ENCODE data around the gene GFRA1. TPM values are rescaled to one million over a fixed set of nuclear protein-coding genes. Genes with fewer than 3 reads are reported as not detected.

The GFRA1 gene
- total and polyA plus RNA-seq, 2 experiments from 2014 or later: 1.7 to 5.0 TPM

DNA sequence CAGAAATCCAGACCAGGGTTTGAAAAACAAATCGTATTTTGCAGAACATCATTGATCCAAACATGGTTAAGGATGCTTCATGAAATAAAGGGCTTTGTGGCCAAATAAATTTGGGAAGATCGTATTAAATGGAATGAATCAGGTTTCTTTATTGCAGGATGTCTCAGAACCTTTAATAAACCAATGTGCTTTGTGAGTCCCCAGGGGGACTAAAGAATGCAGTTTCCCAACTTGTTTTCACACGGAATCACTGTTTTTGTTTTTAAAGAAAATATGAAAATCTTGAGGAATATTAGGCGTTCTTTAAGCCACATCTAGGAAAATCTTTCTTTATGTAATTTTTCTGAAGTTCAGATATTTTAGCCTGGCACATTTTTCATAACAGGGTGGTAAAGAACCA is 34.4 kb upstream of the GFRA1 start:
- H3K4me3 ChIP-seq: no peak overlapping the region
- H3K27me3 ChIP-seq: no peaks in the 10 kb centered on the region
- H3K9me3 ChIP-seq (ENCODE audit: low read depth): no peaks in the 10 kb centered on the region
- no peak for DNase-seq (ENCODE audit: low read depth in 1 of 2, low spot score in 1 of 2)
- H3K27ac ChIP-seq: no peak overlapping the region
- H3K4me1 ChIP-seq (ENCODE audit: low read depth): no peaks in the 10 kb centered on the region
- no peaks in the 10 kb centered on the region for H3K36me3 ChIP-seq
- TF ChIP-seq, protein P1, sequence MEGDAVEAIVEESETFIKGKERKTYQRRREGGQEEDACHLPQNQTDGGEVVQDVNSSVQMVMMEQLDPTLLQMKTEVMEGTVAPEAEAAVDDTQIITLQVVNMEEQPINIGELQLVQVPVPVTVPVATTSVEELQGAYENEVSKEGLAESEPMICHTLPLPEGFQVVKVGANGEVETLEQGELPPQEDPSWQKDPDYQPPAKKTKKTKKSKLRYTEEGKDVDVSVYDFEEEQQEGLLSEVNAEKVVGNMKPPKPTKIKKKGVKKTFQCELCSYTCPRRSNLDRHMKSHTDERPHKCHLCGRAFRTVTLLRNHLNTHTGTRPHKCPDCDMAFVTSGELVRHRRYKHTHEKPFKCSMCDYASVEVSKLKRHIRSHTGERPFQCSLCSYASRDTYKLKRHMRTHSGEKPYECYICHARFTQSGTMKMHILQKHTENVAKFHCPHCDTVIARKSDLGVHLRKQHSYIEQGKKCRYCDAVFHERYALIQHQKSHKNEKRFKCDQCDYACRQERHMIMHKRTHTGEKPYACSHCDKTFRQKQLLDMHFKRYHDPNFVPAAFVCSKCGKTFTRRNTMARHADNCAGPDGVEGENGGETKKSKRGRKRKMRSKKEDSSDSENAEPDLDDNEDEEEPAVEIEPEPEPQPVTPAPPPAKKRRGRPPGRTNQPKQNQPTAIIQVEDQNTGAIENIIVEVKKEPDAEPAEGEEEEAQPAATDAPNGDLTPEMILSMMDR (IDR thresholded peaks at IDR 0.05; ENCODE audit: low read depth, low read length): no peak

DNA sequence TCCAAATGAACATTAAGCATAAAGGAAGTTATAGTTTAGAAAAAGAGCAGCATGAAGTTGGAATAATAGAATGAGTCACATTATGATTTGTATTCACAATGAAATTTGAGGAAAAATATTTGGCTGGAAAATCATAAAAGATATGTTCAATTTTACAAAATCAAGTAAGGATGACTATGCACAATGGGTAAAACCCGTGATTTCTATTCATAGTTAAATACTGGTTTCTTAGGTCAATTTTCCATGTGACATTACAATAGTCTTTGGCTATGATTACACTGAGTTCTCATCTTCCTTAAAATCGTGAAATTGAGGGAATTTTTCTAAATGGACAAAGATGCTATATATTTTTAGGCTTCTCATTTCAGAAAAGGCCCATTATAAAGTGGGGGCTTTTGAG is 33.8 kb upstream of the GFRA1 start:
- Histone ChIP-seq H3K27ac (no peak overlapping the region), H3K36me3 (no peaks in the 10 kb centered on the region), H3K4me1 (ENCODE audit: low read depth) (no peaks in the 10 kb centered on the region), H3K9me3 (ENCODE audit: low read depth) (no peaks in the 10 kb centered on the region), H3K4me3 (no peak overlapping the region), H3K27me3 (no peaks in the 10 kb centered on the region)
- DNase-seq (ENCODE audit: low read depth in 1 of 2, low spot score in 1 of 2): no peak
- TF ChIP-seq, protein P1 (IDR thresholded peaks at IDR 0.05; ENCODE audit: low read depth, low read length): no peak

GRCh38 chr10:116304923-116305322 is 31.9 kb upstream of the GFRA1 start:
- no peak for DNase-seq (ENCODE audit: low read depth in 1 of 2, low spot score in 1 of 2)
- Histone ChIP-seq H3K4me3 (no peak overlapping the region), H3K4me1 (ENCODE audit: low read depth) (no peaks in the 10 kb centered on the region), H3K9me3 (ENCODE audit: low read depth) (no peaks in the 10 kb centered on the region), H3K27me3 (no peaks in the 10 kb centered on the region), H3K36me3 (no peaks in the 10 kb centered on the region), H3K27ac (no peak overlapping the region)
- TF ChIP-seq, protein P1 (IDR thresholded peaks at IDR 0.05; ENCODE audit: low read depth, low read length): no peak

- Histone ChIP-seq H3K4me3 (no peak overlapping the region), H3K9me3 (ENCODE audit: low read depth) (no peaks in the 10 kb centered on the region), H3K4me1 (ENCODE audit: low read depth) (no peaks in the 10 kb centered on the region), H3K36me3 (no peaks in the 10 kb centered on the region), H3K27ac (no peak overlapping the region), H3K27me3 (no peaks in the 10 kb centered on the region)
- DNase-seq (ENCODE audit: low read depth in 1 of 2, low spot score in 1 of 2): no peak
- TF ChIP-seq, protein P1 (IDR thresholded peaks at IDR 0.05; ENCODE audit: low read depth, low read length): no peak
Measured at GRCh38 chr10:116300542-116300941, 27.5 kb upstream of the GFRA1 start.

DNA sequence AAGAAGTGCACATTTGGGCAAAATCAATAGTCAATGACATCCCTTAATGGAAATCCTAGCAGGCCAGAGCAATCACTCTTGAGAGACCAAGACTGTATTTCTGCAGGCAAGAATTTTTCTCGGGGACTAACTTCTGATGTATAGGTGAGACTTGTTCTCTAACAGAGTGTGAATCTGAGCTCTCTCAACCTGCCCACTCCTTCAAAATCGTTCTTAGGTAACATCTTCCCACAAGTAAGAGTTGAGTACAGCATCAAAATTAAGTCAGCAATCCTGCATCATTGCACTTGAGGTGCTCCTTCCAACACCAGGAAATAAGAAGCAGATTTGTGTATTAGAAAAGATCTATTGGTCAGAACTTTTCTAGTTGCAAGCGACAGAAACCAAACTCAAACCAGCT is 25.6 kb upstream of the GFRA1 start:
- no peaks in the 10 kb centered on the region for H3K4me1 ChIP-seq (ENCODE audit: low read depth)
- DNase-seq (ENCODE audit: low read depth in 1 of 2, low spot score in 1 of 2): no peak
- TF ChIP-seq, protein P1 (IDR thresholded peaks at IDR 0.05; ENCODE audit: low read depth, low read length): no peak
- no peaks in the 10 kb centered on the region for H3K36me3 ChIP-seq
- no peak overlapping the region for H3K27ac ChIP-seq
- H3K4me3 ChIP-seq: no peak overlapping the region
- H3K9me3 ChIP-seq (ENCODE audit: low read depth): no peaks in the 10 kb centered on the region
- H3K27me3 ChIP-seq: no peaks in the 10 kb centered on the region

DNA sequence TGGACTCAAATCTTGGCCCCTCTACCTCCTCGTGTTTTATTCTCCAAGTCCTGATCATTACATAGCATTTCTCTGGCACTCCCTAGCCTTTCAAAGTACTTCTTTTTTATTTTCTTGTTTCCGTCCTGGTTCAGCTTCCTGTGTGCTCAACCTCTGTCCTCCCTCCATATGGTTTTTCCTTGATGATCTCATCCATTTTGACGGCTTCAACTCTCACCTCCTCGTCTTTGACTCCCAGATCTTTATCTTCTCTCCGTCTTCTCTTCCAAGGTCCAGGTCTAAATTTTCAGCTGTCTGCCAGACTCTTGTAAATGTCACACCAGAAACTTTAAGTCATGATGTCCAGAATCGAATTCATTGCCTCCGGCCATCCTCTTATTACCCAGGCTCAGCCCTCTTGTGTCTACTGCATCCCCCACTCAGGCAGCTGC is 23.3 kb upstream of the GFRA1 start:
- no peaks in the 10 kb centered on the region for H3K27me3 ChIP-seq
- TF ChIP-seq, protein P1 (IDR thresholded peaks at IDR 0.05; ENCODE audit: low read depth, low read length): no peak
- no peaks in the 10 kb centered on the region for H3K36me3 ChIP-seq
- no peak overlapping the region for H3K4me3 ChIP-seq
- no peak overlapping the region for H3K27ac ChIP-seq
- no peaks in the 10 kb centered on the region for H3K4me1 ChIP-seq (ENCODE audit: low read depth)
- H3K9me3 ChIP-seq (ENCODE audit: low read depth): no peaks in the 10 kb centered on the region
- DNase-seq (ENCODE audit: low read depth in 1 of 2, low spot score in 1 of 2): no peak

Measured in cardiac muscle cell (in vitro differentiated cells and primary cell).